ENCODE measurements around the gene EQTN.

The EQTN gene

GRCh38 chr9:27338527-27338903, 41.6 kb upstream of the EQTN start:
- TF ChIP-seq GABPA (IDR thresholded peaks at IDR 0.05; ENCODE audit: low read depth): no peak
- TF ChIP-seq SPI1 (IDR thresholded peaks at IDR 0.05; ENCODE audit: borderline replicate concordance, low read depth): no peak
- no peak for TF ChIP-seq POLR2AphosphoS5 (IDR thresholded peaks at IDR 0.05; ENCODE audit: low read depth)
- TF ChIP-seq CTCF (IDR thresholded peaks at IDR 0.05; ENCODE audit: insufficient read depth, low read length): no peak
- TF ChIP-seq REST (IDR thresholded peaks at IDR 0.05; ENCODE audit: insufficient replicate concordance, low read depth): no peak

GRCh38 chr9:27337833-27338526, 41.0 kb upstream of the EQTN start:
- no peak for DNase-seq (ENCODE audit: low read depth in 1 of 2, low spot score in 1 of 2)
- TF ChIP-seq GABPA (IDR thresholded peaks at IDR 0.05; ENCODE audit: low read depth) (no peak), SPI1 (IDR thresholded peaks at IDR 0.05; ENCODE audit: borderline replicate concordance, low read depth) (no peak), CTCF (IDR thresholded peaks at IDR 0.05; ENCODE audit: insufficient read depth, low read length) (no peak)
- Histone ChIP-seq H3K4me3 (replicated peaks; ENCODE audit: insufficient read depth, low read length) (no peak overlapping the region), H3K27ac (replicated peaks) (no peak overlapping the region), H3K27me3 (ENCODE audit: insufficient read depth, poor library complexity, severe bottlenecking) (no peaks in the 10 kb centered on the region)

More at GRCh38 chr9:27338527-27338903, 41.6 kb upstream of the EQTN start:
- Histone ChIP-seq H3K27me3 (ENCODE audit: insufficient read depth, poor library complexity, severe bottlenecking) (no peaks in the 10 kb centered on the region), H3K27ac (replicated peaks) (no peak overlapping the region), H3K4me3 (replicated peaks; ENCODE audit: insufficient read depth, low read length) (no peak overlapping the region)
- no peak for DNase-seq (ENCODE audit: low read depth in 1 of 2, low spot score in 1 of 2)

- Histone ChIP-seq H3K4me3 (replicated peaks; ENCODE audit: insufficient read depth, low read length) (no peak overlapping the region), H3K27ac (replicated peaks) (no peak overlapping the region), H3K27me3 (ENCODE audit: insufficient read depth, poor library complexity, severe bottlenecking) (no peaks in the 10 kb centered on the region)
- no peak for DNase-seq (ENCODE audit: low read depth in 1 of 2, low spot score in 1 of 2)
- TF ChIP-seq POLR2AphosphoS5 (IDR thresholded peaks at IDR 0.05; ENCODE audit: low read depth) (no peak), GABPA (IDR thresholded peaks at IDR 0.05; ENCODE audit: low read depth) (no peak), REST (IDR thresholded peaks at IDR 0.05; ENCODE audit: insufficient replicate concordance, low read depth) (no peak), SPI1 (IDR thresholded peaks at IDR 0.05; ENCODE audit: borderline replicate concordance, low read depth) (no peak)
Observed at GRCh38 chr9:27337236-27337635, 40.3 kb upstream of the EQTN start.

- no peak overlapping the region for H3K27ac ChIP-seq (replicated peaks)
- no peak for DNase-seq (ENCODE audit: low read depth in 1 of 2, low spot score in 1 of 2)
- TF ChIP-seq REST (IDR thresholded peaks at IDR 0.05; ENCODE audit: insufficient replicate concordance, low read depth) (no peak), CTCF (IDR thresholded peaks at IDR 0.05; ENCODE audit: insufficient read depth, low read length) (no peak), POLR2AphosphoS5 (IDR thresholded peaks at IDR 0.05; ENCODE audit: low read depth) (no peak), GABPA (IDR thresholded peaks at IDR 0.05; ENCODE audit: low read depth) (no peak), SPI1 (IDR thresholded peaks at IDR 0.05; ENCODE audit: borderline replicate concordance, low read depth) (no peak)
Observed at GRCh38 chr9:27336829-27337228, 39.9 kb upstream of the EQTN start.

More at GRCh38 chr9:27336829-27337228, 39.9 kb upstream of the EQTN start:
- H3K4me3 ChIP-seq (replicated peaks; ENCODE audit: insufficient read depth, low read length): no peak overlapping the region
- no peaks in the 10 kb centered on the region for H3K27me3 ChIP-seq (ENCODE audit: insufficient read depth, poor library complexity, severe bottlenecking)

Measured in HL-60 (cell line).